ENCODE results near the gene MMS22L.

The MMS22L gene

GRCh38 chr6:97138581-97138980 is 144.4 kb downstream of the MMS22L start:
- DNase-seq (ENCODE audit: low spot score): no peak

GRCh38 chr6:97136626-97137358 is 146.2 kb downstream of the MMS22L start:
- DNase-seq (ENCODE audit: low spot score): no peak

GRCh38 chr6:97133067-97133466 is 149.9 kb downstream of the MMS22L start:
- no peak for DNase-seq (ENCODE audit: low spot score)

DNA sequence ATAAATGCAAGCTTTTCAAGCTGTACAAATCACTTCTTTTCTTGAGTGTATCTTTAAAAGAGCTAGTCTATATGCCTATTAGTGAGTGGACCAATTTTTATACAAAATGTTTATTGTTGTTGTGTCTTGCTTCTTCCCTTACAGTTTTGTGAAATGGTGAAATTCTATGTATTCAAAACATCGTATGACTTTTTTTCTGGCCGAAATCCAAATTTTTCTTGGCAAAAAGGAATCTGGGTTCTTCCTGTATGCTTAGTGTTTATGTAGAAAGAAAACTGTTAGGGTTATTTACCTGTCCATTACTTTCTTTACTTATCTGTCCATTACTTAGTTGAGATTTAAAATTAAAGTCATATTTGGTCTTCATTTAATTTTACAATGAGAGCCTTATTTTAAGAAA is 153.9 kb downstream of the MMS22L start:
- DNase-seq (ENCODE audit: low spot score): no peak

GRCh38 chr6:97128507-97128906 is 154.5 kb downstream of the MMS22L start:
- DNase-seq (ENCODE audit: low spot score): no peak

- no peak for DNase-seq (ENCODE audit: low spot score)
Observed at GRCh38 chr6:97123652-97124051, 159.4 kb downstream of the MMS22L start.

DNA sequence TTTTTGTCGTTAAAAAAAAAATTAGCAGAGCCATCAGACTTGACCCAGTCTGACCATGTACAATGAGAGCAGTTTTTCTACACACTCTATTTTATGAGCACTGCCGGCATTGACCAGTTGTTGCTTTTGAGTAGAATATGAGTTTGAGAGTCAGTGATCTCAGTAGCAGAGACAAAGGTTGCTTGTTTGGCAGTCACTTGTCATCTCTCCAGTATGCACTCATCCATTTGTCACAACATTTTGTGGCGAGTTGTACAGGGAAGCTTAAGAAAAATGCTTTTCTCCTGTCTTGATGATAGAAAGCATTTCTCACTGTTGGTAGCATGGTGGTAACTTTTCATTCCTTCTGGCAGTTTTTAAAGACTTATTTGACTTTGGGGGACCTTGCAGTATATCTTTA is 159.9 kb downstream of the MMS22L start:
- DNase-seq (ENCODE audit: low spot score): no peak

GRCh38 chr6:97120511-97120910 is 162.5 kb downstream of the MMS22L start:
- no peak for DNase-seq (ENCODE audit: low spot score)

DNA sequence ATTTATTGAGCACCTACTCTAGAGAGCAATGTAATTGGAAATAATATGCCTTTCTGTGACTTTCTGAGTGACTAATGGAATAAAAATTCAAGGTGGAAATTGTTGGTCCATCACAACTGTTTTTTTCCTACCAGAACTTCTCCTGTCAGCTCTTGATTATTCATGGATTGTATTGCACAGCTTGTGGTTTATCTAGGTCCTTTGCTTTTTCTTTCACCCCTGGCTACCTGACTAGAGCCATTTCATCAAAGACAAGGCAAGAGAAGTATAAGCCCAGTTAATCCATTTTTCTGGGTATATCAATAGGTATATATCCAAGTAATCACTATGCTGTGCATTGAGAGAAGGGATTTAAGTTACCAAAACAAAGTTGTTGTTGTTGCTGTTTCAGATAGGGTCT is 168.4 kb downstream of the MMS22L start:
- no peak for DNase-seq (ENCODE audit: low spot score)

DNA sequence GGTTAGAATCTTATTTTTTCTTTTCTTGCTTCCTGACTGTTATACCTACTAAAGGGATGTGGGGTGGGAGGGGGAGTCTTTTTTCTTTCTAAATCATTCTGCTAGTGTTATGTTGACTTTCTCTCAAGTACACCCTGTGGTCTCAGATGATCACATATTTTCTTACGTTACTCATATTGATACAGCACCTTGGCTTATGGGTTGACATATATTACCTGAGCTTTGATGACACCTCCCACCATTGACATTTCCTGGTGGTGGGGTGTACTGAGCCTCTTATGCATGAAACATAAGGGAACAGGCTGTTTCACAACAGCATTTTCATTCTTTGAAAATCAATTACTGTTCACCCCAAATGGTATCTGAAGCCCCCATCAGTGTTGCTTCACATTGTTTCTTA is 169.8 kb downstream of the MMS22L start:
- DNase-seq (ENCODE audit: low spot score): no peak

DNA sequence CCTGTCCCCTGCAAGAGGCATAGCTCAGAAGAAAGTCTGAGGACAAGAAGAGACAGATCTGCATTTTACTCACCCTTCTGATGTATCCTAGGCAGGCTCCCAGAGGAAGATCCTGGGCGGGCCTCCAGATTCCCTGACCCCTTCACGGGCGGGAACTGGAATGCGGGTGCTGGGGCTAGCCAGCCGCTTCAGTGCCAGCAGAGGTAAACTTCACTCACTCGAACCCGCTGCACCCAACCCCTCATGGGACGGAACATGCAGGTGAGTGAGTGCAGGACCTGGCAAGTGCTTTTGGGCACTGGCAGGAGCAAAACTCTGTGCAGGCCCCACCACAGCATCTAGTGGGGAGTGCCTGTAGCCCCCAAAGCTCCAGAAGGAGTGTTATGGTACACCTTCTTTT is 171.8 kb downstream of the MMS22L start:
- DNase-seq (ENCODE audit: low spot score): no peak

GRCh38 chr6:97110626-97111025 is 172.4 kb downstream of the MMS22L start:
- DNase-seq (ENCODE audit: low spot score): no peak

DNA sequence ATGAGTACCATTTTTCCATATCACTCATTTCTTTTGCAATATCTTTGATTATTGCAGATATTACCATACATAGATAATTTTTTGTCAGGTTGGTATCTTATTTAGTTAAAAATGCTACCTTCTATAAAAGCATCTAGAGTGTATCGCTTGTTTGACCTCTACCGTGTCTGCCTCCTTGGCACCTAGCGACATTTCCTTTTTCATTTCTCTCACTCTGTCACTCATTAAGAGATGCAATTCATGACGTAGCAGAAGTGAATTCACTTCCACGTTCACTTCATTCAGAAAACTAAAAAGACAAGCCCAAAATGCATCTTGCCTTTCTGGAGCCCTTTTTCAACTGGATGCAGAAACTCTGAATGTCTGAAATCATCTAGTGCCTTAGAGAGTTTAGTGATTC is 172.9 kb downstream of the MMS22L start:
- no peak for DNase-seq (ENCODE audit: low spot score)

DNA sequence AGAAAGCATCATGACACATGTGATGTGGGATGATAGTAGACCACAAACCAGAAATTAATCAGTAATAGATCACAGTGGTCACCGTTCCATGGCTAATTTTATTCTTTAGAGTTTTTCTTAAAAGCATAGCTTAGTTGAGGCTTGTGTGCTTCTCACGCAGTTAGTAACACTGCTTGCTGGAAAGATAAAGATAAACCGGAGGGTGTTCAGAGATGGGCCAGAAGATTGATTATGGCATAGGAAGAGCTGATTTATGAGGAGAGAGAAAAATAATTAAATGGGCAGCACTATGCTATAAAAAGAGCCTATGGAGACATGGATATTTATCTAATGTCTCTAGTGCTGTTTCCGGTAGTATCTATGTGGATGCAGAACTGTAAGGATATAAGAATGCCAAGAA is 173.6 kb downstream of the MMS22L start:
- DNase-seq (ENCODE audit: low spot score): no peak

- DNase-seq (ENCODE audit: low spot score): no peak
Observed at GRCh38 chr6:97102145-97102790, 180.7 kb downstream of the MMS22L start.

DNA sequence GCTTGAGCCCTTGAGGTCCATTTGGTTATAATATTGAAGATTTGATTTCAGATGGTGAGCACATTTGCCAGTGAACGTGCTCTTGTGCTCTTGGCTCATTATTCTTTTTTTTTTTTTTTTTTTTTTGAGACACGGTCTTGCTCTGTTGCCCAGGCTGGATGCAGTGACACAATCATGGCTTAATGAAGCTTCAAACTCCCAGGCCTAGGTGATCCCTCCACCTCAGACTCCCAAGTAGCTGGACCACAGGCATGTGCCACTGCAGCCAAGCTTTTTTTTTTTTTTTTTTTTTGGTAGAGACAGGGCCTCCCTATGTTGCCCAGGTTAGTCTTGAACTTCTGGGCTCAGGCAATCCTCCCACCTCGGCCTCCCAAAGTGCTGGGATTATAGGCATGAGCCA is 182.3 kb downstream of the MMS22L start:
- DNase-seq (ENCODE audit: low spot score): no peak

GRCh38 chr6:97097068-97098047 is 185.7 kb downstream of the MMS22L start:
- no peak for DNase-seq (ENCODE audit: low spot score)

GRCh38 chr6:97095311-97095850 is 187.6 kb downstream of the MMS22L start:
- DNase-seq (ENCODE audit: low spot score): no peak

GRCh38 chr6:97094376-97094775 is 188.6 kb downstream of the MMS22L start:
- no peak for DNase-seq (ENCODE audit: low spot score)

- DNase-seq (ENCODE audit: low spot score): no peak
Observed at GRCh38 chr6:97092673-97093305, 190.2 kb downstream of the MMS22L start.

Measured in AG08396 (cell line).